ENCODE results near the gene HPSE2. TPM values are rescaled to one million over a fixed set of nuclear protein-coding genes. Genes with fewer than 3 reads are reported as not detected.
A peak's percentile ranks its signal among the peaks of the same experiment; 100 is the strongest.

The HPSE2 gene
- total and polyA plus RNA-seq, 5 experiments from 2014 or later = 0.07 TPM; not detected in 4

DNA sequence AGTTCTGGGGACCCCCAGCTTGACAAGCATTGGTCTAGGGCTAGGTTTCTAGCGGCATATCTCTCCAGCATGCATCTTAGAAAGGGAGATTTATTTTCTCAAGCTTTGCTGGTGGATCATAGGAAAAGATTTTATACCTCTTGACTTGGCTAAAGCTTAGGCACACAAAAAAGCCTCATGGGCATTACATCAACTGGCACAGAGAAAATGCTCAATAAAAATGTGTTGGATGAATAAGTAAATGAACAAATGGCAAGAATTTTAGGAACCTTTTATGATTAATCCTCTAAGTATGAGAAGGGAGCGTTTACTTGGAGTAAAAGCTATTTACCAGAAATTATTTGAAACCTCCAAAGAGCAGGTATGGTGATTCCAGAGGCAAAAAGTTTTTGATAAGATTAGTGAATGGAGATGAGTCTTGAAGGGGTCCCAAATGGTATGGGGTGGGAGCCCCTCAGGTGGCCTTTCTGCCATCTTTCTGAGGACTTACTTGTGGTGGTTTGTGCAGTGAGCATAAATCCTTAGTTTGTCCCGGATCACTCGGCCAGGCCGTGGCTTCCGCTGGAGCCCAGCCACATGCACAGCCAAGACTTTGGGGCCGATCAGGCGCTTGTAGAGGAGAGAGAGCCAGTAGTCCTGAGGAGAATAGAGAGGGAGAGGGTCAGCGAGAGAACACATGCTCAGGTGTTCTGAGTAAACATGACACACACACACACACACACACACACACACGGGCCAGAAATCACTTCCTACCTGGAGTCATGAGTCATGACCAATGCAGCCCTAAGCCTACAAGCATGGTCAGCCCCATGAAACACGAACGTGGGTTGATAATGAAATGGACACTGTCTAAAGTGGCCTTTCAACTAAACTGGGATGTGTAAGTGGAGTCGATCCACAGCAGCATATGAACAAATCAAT, 745.8 kb downstream of the HPSE2 start:
- H3K27me3 Mint-ChIP-seq = peaks cover 0 to 18% (median 10%) of the 10 kb centered on the region in 5 donors
- H3K27ac Mint-ChIP-seq = no peak overlapping the region
- POLR2A ChIA-PET = no interaction called here
- no peak for DNase-seq
- no peak for ATAC-seq
- H3K36me3 Mint-ChIP-seq = no peaks in the 10 kb centered on the region
- H3K4me3 Mint-ChIP-seq = no peak overlapping the region
- H3K9me3 Mint-ChIP-seq = peaks cover 0 to 14% (median 7%) of the 10 kb centered on the region in 9 donors
- H3K4me1 Mint-ChIP-seq = no peaks in the 10 kb centered on the region

DNA sequence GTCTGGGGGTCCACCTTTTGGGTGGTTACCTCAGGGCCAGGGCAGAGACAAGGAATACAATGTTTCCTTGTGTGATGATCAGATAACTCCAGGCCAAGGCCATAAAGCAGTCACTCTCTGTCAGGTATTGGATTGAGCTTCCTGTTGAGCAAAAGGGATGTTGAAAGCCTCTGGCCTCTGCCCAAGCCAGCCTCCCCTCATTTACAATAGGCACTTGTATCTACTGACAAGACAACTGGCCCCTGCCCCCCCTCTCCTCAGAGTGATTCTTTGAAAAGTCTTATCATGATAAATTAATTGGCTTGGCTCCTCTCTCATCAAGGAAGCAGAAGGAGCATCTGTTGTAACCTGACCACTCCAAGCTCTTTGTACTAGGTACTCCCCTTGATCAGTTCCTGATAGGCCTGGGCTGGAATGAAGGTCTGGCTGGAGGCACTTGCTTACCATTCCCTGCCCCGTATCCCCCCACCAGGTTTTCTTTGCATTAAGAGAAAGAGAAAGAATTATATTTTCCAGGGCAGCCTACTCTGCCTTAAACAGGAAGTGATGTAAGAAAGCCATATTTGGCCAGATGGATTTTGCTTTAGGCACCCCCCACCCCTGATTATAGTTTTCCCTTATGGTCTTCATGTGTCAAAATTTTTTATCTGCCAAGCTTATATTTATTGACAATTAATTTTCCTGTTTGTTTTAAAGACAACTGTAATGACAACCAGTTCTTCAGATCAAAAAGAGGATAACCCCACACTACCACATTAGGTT, 746.8 kb downstream of the HPSE2 start:
- no peak overlapping the region for H3K4me3 Mint-ChIP-seq
- DNase-seq (no peak), ATAC-seq (no peak)
- H3K27ac Mint-ChIP-seq = peak overlapping the region in 1 of 10 donors; percentile 7
- H3K36me3 Mint-ChIP-seq = no peaks in the 10 kb centered on the region
- POLR2A ChIA-PET = no interaction called here
- H3K9me3 Mint-ChIP-seq = peaks cover 0 to 6% (median 2%) of the 10 kb centered on the region in 9 donors
- H3K27me3 Mint-ChIP-seq = peaks cover 0 to 18% (median 10%) of the 10 kb centered on the region in 5 donors
- no peaks in the 10 kb centered on the region for H3K4me1 Mint-ChIP-seq

DNA sequence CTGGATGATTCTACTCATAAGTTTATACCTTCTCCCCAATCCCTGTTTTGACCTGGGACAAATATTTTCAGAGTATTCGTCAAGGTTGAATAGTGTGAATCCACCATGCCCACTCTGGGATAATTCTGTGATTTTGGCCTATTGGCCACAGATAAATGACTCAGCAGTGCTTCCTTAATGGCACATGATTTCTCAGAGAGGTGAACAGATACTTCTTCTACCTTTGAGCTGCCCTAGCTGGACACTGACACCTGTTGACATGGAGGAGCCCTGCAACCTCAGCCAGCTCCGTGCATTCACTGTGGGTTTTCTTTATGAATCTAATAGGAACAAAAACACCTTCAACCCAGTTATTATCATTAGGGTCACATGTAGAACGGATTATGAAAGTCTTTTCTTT, 748.0 kb downstream of the HPSE2 start:
- Mint-ChIP-seq H3K36me3 (no peaks in the 10 kb centered on the region), H3K4me1 (peaks cover 0 to 2% (median under 1%) of the 10 kb centered on the region in 4 donors)
- POLR2A ChIA-PET = no interaction called here

DNA sequence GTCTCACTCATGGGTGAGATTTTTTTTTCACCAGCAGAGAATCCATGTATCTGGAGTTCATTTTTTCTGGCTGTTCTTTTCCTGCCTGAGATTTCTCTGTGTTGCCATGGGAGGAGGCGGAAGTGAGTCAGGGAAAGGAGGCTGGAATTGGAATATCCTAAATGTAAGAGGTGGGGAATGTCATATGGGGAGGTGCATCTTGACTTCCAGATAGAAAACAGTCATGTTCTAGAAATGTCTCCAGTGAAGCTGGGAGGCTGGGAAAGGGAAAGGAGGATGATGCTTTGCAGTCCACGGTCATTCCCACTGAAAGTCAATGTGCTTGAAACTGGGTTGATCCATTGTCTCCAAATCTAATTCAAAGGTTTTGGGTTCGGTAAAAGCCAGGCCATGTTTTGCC, 749.2 kb downstream of the HPSE2 start:
- Mint-ChIP-seq H3K36me3 (no peaks in the 10 kb centered on the region), H3K4me1 (peaks cover 2 to 11% (median 9%) of the 10 kb centered on the region in 4 donors), H3K4me3 (no peak overlapping the region), H3K27ac (no peak overlapping the region), H3K27me3 (peaks cover 0 to 15% (median 8%) of the 10 kb centered on the region in 5 donors), H3K9me3 (peaks cover 0 to 3% (median 2%) of the 10 kb centered on the region in 9 donors)
- no peak for DNase-seq
- POLR2A ChIA-PET = no interaction called here
- ATAC-seq = no peak

More for the DNA sequence above, 748.0 kb downstream of the HPSE2 start:
- no peak for DNase-seq
- Mint-ChIP-seq H3K4me3 (no peak overlapping the region), H3K9me3 (peaks cover 0 to 3% (median 2%) of the 10 kb centered on the region in 9 donors), H3K27ac (no peak overlapping the region), H3K27me3 (peaks cover 0 to 15% (median 8%) of the 10 kb centered on the region in 5 donors)
- ATAC-seq = no peak

DNA sequence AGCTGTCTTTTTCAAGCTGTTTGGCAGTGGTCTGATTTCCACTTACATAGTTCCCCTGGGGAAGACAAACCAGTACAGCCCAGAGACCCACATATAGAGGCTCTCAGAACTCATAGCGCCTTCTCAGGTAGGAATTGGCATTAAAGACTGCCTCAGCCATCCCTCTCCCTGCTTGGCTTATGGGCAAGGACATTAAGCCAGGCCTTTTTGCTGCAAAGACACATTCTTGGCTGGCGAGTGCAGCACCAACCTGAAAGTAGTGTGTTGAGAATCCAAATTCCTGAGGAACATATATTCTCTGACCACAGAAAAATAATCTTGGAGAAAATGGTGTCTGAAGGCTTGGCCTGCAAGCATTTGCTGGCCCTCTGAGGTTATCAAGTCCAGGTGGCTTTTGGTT, 749.7 kb downstream of the HPSE2 start:
- H3K9me3 Mint-ChIP-seq = peaks cover 0 to 3% (median 2%) of the 10 kb centered on the region in 9 donors

DNA sequence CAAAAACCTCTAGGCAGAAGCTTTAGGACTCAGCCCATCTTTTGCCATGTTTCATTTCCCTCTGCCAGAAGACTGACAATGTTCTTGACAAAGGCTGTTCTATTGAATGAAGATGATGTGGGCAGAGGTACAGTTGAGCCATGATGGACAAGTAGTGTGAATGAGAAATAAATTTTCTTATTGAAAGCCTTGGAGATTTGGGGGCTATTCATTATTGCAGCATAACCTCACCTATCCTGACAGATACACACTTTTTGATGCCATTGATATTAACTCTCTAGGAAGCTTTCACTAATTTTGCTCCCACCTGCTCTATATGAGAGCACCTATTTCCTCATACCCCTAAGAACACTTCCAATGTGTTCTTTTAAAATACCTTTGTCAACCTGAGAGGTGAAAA, 752.0 kb downstream of the HPSE2 start:
- peaks cover 8 to 21% (median 20%) of the 10 kb centered on the region in 4 donors for H3K4me1 Mint-ChIP-seq
- ATAC-seq (no peak), DNase-seq (no peak)
- H3K4me3 Mint-ChIP-seq = no peak overlapping the region
- no peaks in the 10 kb centered on the region for H3K36me3 Mint-ChIP-seq
- H3K27ac Mint-ChIP-seq = peak overlapping the region in 1 of 10 donors; percentile 1
- peaks cover 0 to 3% (median 2%) of the 10 kb centered on the region in 9 donors for H3K9me3 Mint-ChIP-seq
- peaks cover 0 to 10% (median 3%) of the 10 kb centered on the region in 5 donors for H3K27me3 Mint-ChIP-seq
- POLR2A ChIA-PET = no interaction called here

More for the DNA sequence above, 749.7 kb downstream of the HPSE2 start:
- H3K36me3 Mint-ChIP-seq = no peaks in the 10 kb centered on the region
- POLR2A ChIA-PET = no interaction called here
- H3K4me1 Mint-ChIP-seq = peaks cover 2 to 11% (median 10%) of the 10 kb centered on the region in 4 donors
- no peak overlapping the region for H3K4me3 Mint-ChIP-seq
- peaks cover 0 to 15% (median 8%) of the 10 kb centered on the region in 5 donors for H3K27me3 Mint-ChIP-seq
- no peak for ATAC-seq
- no peak for DNase-seq
- H3K27ac Mint-ChIP-seq = no peak overlapping the region

DNA sequence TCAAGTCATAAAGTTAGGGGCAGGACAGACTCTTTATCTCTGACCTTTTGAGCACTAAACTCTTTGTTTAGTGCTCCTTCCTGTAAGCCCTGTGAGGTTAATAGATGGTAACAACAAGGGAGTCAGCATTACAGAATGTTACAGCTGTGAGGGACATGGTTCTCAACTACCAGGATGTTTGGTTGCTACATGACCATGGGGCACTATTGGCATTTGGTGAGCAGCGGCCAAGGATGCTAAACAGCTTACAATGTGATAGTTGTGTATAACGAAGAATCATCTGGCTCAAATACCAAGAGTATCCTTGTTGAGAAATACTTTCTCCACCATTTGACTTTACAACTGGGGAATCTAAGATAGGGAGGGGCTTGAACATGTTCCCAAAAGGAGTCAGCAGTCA, 753.6 kb downstream of the HPSE2 start:
- H3K4me3 Mint-ChIP-seq = no peak overlapping the region
- peaks cover 0 to 3% (median 2%) of the 10 kb centered on the region in 9 donors for H3K9me3 Mint-ChIP-seq
- POLR2A ChIA-PET = no interaction called here
- H3K27me3 Mint-ChIP-seq = peaks cover 0 to 5% (median 3%) of the 10 kb centered on the region in 5 donors
- no peak for ATAC-seq
- H3K27ac Mint-ChIP-seq = no peak overlapping the region
- no peak for DNase-seq
- peaks cover 9 to 30% (median 26%) of the 10 kb centered on the region in 4 donors for H3K4me1 Mint-ChIP-seq
- no peaks in the 10 kb centered on the region for H3K36me3 Mint-ChIP-seq

DNA sequence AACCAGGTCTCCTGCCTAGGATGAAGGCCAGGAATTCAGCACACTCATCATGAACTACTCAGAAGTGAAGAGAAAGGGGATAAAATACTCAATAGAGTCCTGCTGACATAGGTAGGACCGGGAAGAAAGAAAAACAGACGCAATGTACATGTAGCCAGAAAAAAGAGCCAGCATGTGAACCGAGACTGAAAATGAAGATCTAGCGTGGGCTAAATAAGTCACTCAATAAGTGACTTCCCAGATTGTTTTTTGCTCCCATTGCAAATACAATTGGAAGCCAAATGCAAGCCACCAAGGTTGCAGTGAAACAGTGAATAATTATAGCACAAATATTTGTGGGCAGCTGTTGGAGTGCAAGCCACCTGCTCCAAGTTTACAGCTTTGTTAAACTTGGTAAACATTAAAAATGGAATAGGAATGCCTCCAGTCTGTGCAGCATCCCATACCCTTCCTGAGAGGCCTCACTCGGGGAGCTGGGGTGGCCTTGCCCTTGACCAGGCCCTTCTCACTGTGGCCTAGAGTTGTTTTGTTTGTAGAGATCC, 754.2 kb downstream of the HPSE2 start:
- no peaks in the 10 kb centered on the region for H3K36me3 Mint-ChIP-seq
- POLR2A ChIA-PET = no interaction called here
- peaks cover 0 to 3% (median 2%) of the 10 kb centered on the region in 9 donors for H3K9me3 Mint-ChIP-seq
- ATAC-seq = no peak
- H3K27ac Mint-ChIP-seq = peak overlapping the region in 1 of 10 donors; percentile 60
- H3K4me3 Mint-ChIP-seq = no peak overlapping the region
- DNase-seq = no peak
- peaks cover 9 to 30% (median 26%) of the 10 kb centered on the region in 4 donors for H3K4me1 Mint-ChIP-seq
- H3K27me3 Mint-ChIP-seq = peaks cover 0 to 5% (median 3%) of the 10 kb centered on the region in 5 donors

DNA sequence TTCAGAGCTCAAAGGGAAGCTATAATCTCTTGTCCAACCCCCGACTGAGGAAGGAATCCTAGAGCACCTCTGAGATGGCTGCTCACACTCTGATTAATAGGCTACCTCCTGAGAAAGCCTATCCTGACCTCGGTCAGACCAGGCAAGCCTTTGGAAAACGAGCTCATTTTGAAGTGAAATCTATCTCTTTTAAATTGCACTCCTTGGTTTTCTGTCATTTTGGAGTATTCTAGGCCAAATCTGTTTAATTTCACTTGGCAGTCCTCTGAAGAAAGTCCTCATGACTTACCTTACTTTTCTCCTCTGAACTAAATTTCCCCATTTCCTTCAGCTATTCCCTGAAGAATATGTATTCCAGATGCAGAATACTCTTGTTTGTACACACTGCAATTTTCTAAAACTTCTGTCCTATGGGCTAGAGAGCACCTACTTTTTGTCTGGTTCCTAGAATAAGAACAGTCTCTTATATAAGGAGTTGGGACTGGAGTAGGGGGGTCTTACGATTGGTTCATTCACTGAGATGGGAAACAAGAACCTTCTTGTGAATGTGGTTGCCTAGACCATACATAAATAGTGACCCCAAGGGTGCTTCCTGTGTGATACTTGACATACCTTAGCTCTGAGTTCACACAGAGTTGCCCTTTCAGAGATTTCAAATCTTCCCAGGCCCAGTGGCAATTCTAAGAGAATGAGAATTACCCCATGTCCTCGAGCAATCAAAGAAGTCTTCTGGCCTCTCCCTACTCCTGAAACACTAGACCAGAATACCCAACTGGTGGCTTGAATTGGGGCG, 757.0 kb downstream of the HPSE2 start:
- Mint-ChIP-seq H3K4me1 (peaks cover 9 to 30% (median 26%) of the 10 kb centered on the region in 4 donors), H3K27ac (peak overlapping the region in 2 of 10 donors; percentile 2 to 53), H3K4me3 (no peak overlapping the region), H3K9me3 (peaks cover 0 to 3% (median 0%) of the 10 kb centered on the region in 9 donors), H3K36me3 (no peaks in the 10 kb centered on the region), H3K27me3 (peaks cover 0 to 3% (median 0%) of the 10 kb centered on the region in 5 donors)
- POLR2A ChIA-PET = no interaction called here
- DNase-seq (no peak), ATAC-seq (no peak)

DNA sequence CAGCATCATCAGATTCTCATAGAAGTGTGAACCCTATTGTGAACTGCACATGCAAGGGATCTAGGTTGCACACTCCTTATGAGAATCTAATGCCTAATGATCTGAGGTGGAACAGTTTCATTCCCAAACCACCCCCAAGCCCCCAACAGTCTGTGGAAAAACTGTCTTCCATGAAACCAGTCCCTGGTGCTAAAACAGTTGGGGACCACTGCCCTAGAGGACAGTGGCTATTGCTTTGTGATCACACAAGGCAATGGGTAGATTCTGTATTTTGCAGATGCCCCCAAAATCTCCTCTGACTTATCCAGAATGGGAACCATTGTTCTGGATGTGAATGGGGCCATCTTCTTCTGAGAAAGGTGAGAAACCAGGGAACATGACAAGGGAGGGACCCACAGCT, 757.8 kb downstream of the HPSE2 start:
- Mint-ChIP-seq H3K36me3 (no peaks in the 10 kb centered on the region), H3K27ac (no peak overlapping the region), H3K9me3 (no peaks in the 10 kb centered on the region), H3K4me1 (peaks cover 9 to 30% (median 25%) of the 10 kb centered on the region in 4 donors), H3K27me3 (peaks cover 0 to 3% (median 0%) of the 10 kb centered on the region in 5 donors), H3K4me3 (no peak overlapping the region)
- DNase-seq (no peak), ATAC-seq (no peak)
- POLR2A ChIA-PET = no interaction called here

DNA sequence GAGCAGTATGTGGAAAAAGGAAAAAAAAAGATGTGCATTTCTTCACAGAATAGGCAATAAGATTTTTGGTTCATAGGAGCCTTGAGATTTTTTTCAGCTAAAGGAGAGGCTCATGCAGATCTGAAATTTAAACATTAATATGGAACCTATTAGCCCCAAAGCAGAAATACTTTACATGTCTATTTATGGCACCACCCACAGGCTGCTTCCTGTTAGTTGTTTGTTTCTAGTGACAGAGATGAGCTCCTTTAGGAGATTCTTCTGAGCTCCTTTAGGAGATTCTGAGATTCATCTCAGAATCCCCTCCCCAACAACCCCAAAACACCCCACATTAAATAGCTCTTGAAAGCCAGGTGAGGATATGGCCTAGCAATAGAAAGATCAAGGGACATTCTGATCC, 761.0 kb downstream of the HPSE2 start:
- H3K36me3 Mint-ChIP-seq = no peaks in the 10 kb centered on the region
- DNase-seq (no peak), ATAC-seq (no peak)
- H3K27ac Mint-ChIP-seq = no peak overlapping the region
- peaks cover 7 to 19% (median 16%) of the 10 kb centered on the region in 4 donors for H3K4me1 Mint-ChIP-seq
- no peak overlapping the region for H3K4me3 Mint-ChIP-seq
- H3K27me3 Mint-ChIP-seq = peaks cover 0 to 7% (median 3%) of the 10 kb centered on the region in 5 donors
- H3K9me3 Mint-ChIP-seq = no peaks in the 10 kb centered on the region
- POLR2A ChIA-PET = no interaction called here

DNA sequence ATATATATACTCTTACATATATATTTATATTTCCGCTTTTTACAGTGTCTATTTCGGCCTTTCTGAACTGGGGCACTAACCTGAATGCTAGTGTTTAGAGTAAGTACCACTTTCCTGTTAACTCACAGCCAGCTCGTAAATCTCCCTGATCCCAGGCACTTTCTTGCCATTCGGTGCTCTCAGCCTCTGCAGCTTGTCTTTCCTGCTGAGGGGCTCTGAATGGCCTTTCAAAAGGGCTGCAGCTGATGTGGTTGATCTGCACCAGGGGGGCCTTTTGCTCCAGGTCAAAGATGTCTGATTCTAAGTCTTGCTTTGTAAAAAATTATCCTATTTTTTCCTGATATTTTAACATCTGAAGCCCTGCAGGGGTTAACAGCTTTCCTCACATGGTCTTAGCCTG, 763.5 kb downstream of the HPSE2 start:
- H3K4me1 Mint-ChIP-seq = peaks cover 0 to 9% (median 7%) of the 10 kb centered on the region in 4 donors
- no peak overlapping the region for H3K4me3 Mint-ChIP-seq
- no peak overlapping the region for H3K27ac Mint-ChIP-seq
- POLR2A ChIA-PET = no interaction called here
- peaks cover 0 to 7% (median 4%) of the 10 kb centered on the region in 5 donors for H3K27me3 Mint-ChIP-seq
- H3K9me3 Mint-ChIP-seq = no peaks in the 10 kb centered on the region
- ATAC-seq (no peak), DNase-seq (no peak)
- H3K36me3 Mint-ChIP-seq = no peaks in the 10 kb centered on the region
